ENCODE measurements around the gene VTN.

- TF ChIP-seq CTCF (conservative IDR thresholded peaks at IDR 0.05): no peak
- TF ChIP-seq ZFX (IDR thresholded peaks at IDR 0.05): no peak
Measured at GRCh38 chr17:28339431-28339830, 30.7 kb downstream of the VTN start.
